Uterus (tissue), 4 donors: Measurements from ENCODE around the gene TIGD7. TPM values are rescaled to one million over a fixed set of nuclear protein-coding genes. Genes with fewer than 3 reads are reported as not detected.

Source experiments
- DNase-seq, 2 donors: peaks; one replicate each; pipeline ENCODE4 v3.0.0-alpha.2; 2019 to 2020
- H3K27ac ChIP-seq, 2 donors: fragments of 200-600 bp; sonication (generic); 1 replicate in 1 of 2; 2 replicates in 1 of 2; pipeline ENCODE4 v1.5.1; 2016 to 2018
- H3K27me3 ChIP-seq, 2 donors: fragments of 200-600 bp; sonication (generic); one replicate each; pipeline ENCODE4 v1.5.1; 2018 to 2019; ENCODE audit warnings: control low read depth in 1 of 2
- H3K36me3 ChIP-seq, 2 donors: fragments of 200-600 bp; sonication (generic); one replicate each; pipeline ENCODE4 v1.5.1; 2019; ENCODE audit warnings: control low read depth in 1 of 2
- H3K4me1 ChIP-seq, 2 donors: fragments of 200-600 bp; sonication (generic); one replicate each; pipeline ENCODE4 v1.5.1; 2018 to 2019; ENCODE audit warnings: control low read depth in 1 of 2
- H3K4me3 ChIP-seq, 2 donors: fragments of 200-600 bp; sonication (generic); 1 replicate in 1 of 2; 2 replicates in 1 of 2; pipeline ENCODE4 v1.5.1; 2018 to 2019; ENCODE audit warnings: mild to moderate bottlenecking in 1 of 2
- H3K9me3 ChIP-seq, 2 donors: fragments of 200-600 bp; sonication (generic); one replicate each; pipeline ENCODE4 v1.5.1; 2019; ENCODE audit warnings: control low read depth in 1 of 2
- CTCF ChIP-seq, 4 experiments: fragments of 200-600 bp in 2 of 4; fragments of 450-650 bp in 2 of 4; sonication (generic) in 2 of 4; IDR thresholded peaks; one replicate each; pipeline ENCODE4 v1.5.1; 2016 to 2019; ENCODE audit warnings: antibody characterized with exemption in 4 of 4, mild to moderate bottlenecking in 2 of 4, moderate library complexity in 1 of 4
- POLR2A ChIP-seq, 2 donors: fragments of 450-650 bp; IDR thresholded peaks; one replicate each; pipeline ENCODE4 v1.6.1; 2016; ENCODE audit warnings: antibody characterized with exemption in 2 of 2, mild to moderate bottlenecking in 1 of 2, moderate library complexity in 1 of 2
- intact Hi-C: fragments of 100-400 bp; cut with DNase I; formaldehyde crosslinking; loops from one replicate; pipeline ENCODE4 v1.15.1; 2023; ENCODE audit warnings: low total_unique reads
- total RNA-seq, 4 donors: library from RNA; depleted of rRNA in 3 of 4; stranded (reverse); fragments of >200 nt in 3 of 4; gene quantifications; one replicate each; pipeline versions ENCODE4 v1.1.0 to v1.2.4, GENCODE V29; 2014 to 2023
- donor health status: DM: yes; HTN: yes; CAD: no.

TIGD7 gene
- total RNA-seq, 4 donors from 2014 or later: 1.5 to 21.8 (median 10.1) TPM

DNA sequence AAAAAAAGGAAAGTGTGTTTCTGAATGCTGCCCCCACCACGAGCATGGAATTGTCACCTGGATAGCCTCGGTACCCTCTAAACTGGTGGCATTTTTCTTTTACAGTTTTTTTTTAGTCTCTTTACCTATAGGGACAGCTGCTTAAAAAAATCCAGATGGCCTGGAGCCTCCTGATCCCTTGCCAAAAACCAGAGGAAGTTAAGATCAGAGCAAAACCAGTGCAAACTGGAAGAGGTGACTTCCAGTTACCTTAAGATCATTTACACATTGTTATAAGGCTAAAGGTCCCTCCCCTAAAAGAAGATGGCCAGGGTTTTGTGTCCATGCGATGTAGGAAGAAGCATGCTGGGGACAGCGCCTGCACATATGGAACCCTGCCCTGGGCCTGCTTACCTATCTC, 52.3 kb downstream of the TIGD7 start:
- DNase-seq: no peak
- intact Hi-C loops: no loop called here

DNA sequence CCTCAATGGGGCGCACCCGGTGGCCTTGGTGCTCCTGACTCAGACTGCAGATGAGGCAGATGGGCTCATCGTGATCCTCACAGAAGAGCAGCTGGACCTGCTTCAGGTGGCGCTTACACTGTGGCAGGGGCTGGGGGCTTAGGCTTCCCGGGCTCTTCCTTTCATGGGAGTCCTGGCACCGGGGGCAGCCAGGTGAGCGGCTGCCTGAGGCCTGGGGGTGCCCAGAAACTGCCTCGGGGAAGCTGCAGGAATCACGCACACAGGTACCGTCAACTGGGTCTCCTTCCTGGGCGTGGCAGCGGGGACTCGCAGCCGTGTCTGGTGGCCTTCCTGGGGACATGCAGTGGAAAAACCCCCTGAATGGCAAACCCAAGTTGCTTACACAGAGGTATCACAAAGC, 55.8 kb downstream of the TIGD7 start:
- TF ChIP-seq POLR2A (IDR thresholded peaks at IDR 0.05): no peak
- TF ChIP-seq CTCF (IDR thresholded peaks at IDR 0.05): no peak
- Histone ChIP-seq H3K4me3 (no peak overlapping the region), H3K9me3 (no peaks in the 10 kb centered on the region), H3K27me3 (no peaks in the 10 kb centered on the region), H3K27ac (no peak overlapping the region), H3K4me1 (no peaks in the 10 kb centered on the region), H3K36me3 (no peaks in the 10 kb centered on the region)
- no peak for DNase-seq
- intact Hi-C loops: no loop called here

More for the DNA sequence above, 52.3 kb downstream of the TIGD7 start:
- no peaks in the 10 kb centered on the region for H3K27me3 ChIP-seq
- H3K27ac ChIP-seq: no peak overlapping the region
- H3K9me3 ChIP-seq: no peaks in the 10 kb centered on the region
- no peaks in the 10 kb centered on the region for H3K4me1 ChIP-seq
- no peak overlapping the region for H3K4me3 ChIP-seq
- H3K36me3 ChIP-seq: no peaks in the 10 kb centered on the region
- TF ChIP-seq CTCF (IDR thresholded peaks at IDR 0.05) (no peak), POLR2A (IDR thresholded peaks at IDR 0.05) (no peak)

DNA sequence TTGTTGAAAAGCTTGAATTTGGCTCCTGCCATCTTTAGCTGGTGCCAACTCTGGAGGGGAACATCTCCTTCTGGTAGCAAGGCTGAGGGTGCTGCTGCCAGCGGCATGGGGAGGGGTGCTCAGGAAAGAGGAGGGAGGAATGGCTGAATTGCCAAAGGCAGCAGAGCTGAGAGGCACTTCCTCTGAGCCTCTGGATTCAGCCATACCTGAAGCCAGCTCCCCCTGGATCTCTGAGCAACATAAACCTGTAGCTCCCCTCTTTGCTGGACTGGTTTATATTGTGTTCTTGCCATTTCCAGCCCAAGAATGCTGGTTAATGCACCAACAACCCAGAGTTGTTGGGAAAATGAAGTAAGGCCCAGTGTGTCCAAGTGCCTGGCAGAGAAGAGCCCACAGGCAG, 56.2 kb downstream of the TIGD7 start:
- Histone ChIP-seq H3K9me3 (no peaks in the 10 kb centered on the region), H3K36me3 (no peaks in the 10 kb centered on the region), H3K27me3 (no peaks in the 10 kb centered on the region), H3K4me1 (no peaks in the 10 kb centered on the region), H3K4me3 (no peak overlapping the region), H3K27ac (no peak overlapping the region)
- intact Hi-C loops: no loop called here
- TF ChIP-seq POLR2A (IDR thresholded peaks at IDR 0.05) (no peak), CTCF (IDR thresholded peaks at IDR 0.05) (no peak)
- no peak for DNase-seq

Other genes starting within 250 kb of the TIGD7 start
- 10 to 100 TPM in 3 of 4 donors, 1 to 10 TPM in 1; 7.5 to 37.1 (median 20.9) TPM for gene IL32, start 239.8 kb downstream of the TIGD7 start, total RNA-seq
- not detected for gene ZSCAN10, start 206.1 kb downstream of the TIGD7 start, total RNA-seq
- 10 to 100 TPM; 12.9 to 26.9 (median 18.3) TPM for gene ZNF205, start 192.8 kb downstream of the TIGD7 start, total RNA-seq
- 100 to 1,000 TPM in 1 of 4 donors, 10 to 100 TPM in 1, 1 to 10 TPM in 1, under 1 TPM in 1; 0.77 to 101 (median 11.1) TPM for gene ZNF213, start 170.4 kb downstream of the TIGD7 start, total RNA-seq
- gene OR1F1, start 117.2 kb downstream of the TIGD7 start, total RNA-seq: not detected
- 10 to 100 TPM in 2 of 4 donors, 1 to 10 TPM in 2; 4.1 to 17.6 (median 10.7) TPM for gene ZNF200, start 70.3 kb downstream of the TIGD7 start, total RNA-seq
- gene MEFV, start 48.8 kb downstream of the TIGD7 start, total RNA-seq: 10 to 100 TPM in 1 of 4 donors, 1 to 10 TPM in 1, under 1 TPM in 2; 0.21 to 12.0 (median 1.1) TPM
- gene ZNF263, start 21.9 kb downstream of the TIGD7 start, total RNA-seq: 10 to 100 TPM; 13.2 to 82.5 (median 53.9) TPM
- gene ZNF75A, start 67 bp upstream of the TIGD7 start, total RNA-seq: 10 to 100 TPM in 3 of 4 donors, 1 to 10 TPM in 1; 8.8 to 54.5 (median 30.9) TPM
- under 1 TPM in 2 of 4 donors, not detected in 2; 0.52 to 0.69 TPM for gene OR2C1, start 50.5 kb upstream of the TIGD7 start, total RNA-seq
- gene ZSCAN32, start 95.6 kb upstream of the TIGD7 start, total RNA-seq: 10 to 100 TPM in 3 of 4 donors, 1 to 10 TPM in 1; 1.8 to 27.6 (median 16.1) TPM
- 10 to 100 TPM in 3 of 4 donors, 1 to 10 TPM in 1; 5.6 to 16.2 (median 12.3) TPM for gene ZNF174, start 95.8 kb upstream of the TIGD7 start, total RNA-seq
- gene ZNF597, start 138.1 kb upstream of the TIGD7 start, total RNA-seq: 1 to 10 TPM; 1.3 to 5.2 (median 2.7) TPM
- 10 to 100 TPM; 17.4 to 45.1 (median 27.9) TPM for gene NAA60, start 138.2 kb upstream of the TIGD7 start, total RNA-seq
- not detected for gene C16orf90, start 190.1 kb upstream of the TIGD7 start, total RNA-seq
- gene CLUAP1, start 195.6 kb upstream of the TIGD7 start, total RNA-seq: 10 to 100 TPM; 33.9 to 55.0 (median 43.1) TPM